KG1 (cell line): ENCODE data around the gene NUP85.
"Not testable (repeated sequence)": the region's sequence is repeated elsewhere in the genome, so short reads cannot be mapped to it uniquely, and the experiment has no call there.

Experiments
- DNase-seq: peaks from one replicate; lab custom pipeline; 2025; lab: John Stamatoyannopoulos, UW

The NUP85 gene

DNA sequence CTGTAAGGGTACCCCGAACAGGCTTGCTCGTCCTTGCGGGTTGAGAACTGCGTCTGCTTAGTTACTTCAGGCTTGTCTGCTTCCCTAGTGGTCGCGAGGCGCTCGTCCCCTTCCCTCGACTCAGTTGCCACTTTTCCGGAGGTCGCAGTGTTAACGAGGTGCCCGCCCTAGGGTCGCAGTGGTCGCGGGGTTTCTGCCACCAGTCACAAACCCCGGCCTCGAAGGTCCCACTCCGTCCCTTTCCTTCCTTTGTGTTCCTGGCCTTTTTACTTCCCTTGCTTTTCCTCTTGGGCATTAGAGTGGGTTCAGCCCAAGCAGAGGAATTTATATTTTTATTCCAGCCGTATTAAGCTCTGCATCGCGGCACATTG is 299 bp downstream of the NUP85 start:
- no peak for DNase-seq

DNA sequence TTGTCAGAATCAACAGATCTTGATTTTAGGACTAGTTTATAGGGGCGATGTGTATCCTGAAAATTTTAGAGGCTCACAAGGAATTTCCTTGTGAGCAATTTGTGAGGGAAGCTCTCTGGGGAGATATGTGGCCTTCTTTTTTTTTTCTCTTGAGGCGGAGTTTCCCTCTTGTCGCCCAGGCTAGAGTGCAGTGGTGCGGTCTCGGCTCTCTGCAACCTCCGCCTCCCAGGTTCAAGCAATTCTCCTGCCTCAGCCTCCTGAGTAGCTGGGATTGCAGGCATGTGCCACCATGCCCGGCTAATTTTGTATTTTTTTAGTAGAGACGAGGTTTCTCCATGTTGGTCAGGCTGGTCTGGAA is 1.6 kb downstream of the NUP85 start:
- DNase-seq, result not testable (repeated sequence)

DNA sequence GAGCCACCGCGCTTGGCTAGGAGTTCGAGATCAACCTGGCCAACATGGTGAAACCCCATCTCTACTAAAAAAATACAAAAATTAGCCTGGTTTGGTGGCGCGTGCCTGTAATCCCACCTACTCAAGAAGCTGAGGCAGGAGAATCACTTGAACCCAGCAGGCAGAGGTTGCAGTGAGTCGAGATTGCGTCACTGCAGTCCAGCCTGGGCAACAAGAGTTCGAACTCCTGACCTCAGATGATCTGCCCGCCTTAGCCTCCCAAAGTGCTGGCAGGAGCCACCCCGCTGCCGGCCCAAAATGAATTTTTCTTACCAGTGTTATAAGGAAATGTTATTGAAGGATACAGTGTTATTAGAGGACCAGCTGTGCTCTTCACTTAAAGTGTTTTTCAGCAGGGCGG is 2.3 kb downstream of the NUP85 start:
- no peak for DNase-seq

DNA sequence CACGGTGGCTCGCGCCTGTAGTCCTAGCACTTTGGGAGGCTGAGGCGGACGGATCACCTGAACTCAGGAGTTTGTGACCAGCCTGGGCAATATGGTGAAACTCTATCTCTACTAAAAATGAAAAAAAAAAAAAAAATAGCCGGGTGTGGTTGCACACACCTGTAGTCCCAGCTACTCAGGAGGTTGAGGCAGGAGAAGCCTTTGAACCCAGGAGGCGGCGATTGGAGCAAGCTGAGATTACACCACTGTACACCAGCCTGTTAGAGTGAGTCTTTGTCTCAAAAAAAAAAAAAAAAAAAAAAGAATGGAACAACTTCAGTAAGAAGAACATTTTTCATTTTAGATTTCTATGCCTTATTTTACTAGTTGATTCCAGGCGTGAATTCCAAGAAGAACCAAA is 2.7 kb downstream of the NUP85 start:
- DNase-seq, result no peak

DNA sequence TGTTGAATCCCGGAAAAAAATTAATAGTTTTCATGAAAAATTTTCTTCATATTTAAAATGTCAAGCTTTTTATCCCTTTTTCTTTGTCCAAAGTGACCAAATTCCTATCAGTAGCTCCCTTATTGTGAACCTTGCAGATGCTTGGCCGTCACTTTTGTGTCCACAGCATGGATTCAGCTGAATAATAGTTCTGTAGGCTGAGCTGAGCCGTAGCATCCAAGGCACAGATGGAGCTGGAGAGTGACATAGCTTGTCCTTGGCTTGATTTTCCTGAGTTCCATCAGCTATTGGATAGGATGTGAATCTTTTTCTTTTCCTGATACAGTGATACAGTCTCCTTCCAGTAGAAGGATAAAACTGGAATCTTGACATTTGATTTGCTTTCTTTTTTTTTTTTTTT is 3.6 kb downstream of the NUP85 start:
- DNase-seq, result no peak

DNA sequence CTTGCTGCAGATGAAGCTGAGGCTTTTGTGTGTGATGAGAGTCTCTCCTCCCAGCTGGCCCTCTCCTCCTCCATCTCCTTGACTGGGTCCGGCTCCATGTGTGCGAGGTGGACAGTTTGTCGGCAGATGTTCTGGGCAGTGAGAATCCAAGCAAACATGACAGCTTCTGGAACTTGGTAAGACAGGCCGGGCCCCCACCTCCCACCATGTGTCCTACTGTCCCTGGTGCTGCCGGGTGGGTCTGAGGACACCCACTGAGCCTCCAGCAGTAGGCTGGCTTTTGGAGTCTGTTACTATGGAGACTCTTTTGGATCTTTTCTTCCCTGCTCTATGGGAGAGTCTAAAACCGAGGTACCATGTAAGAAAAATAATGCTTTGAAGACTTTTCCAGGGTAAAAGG is 12.7 kb downstream of the NUP85 start:
- DNase-seq, result no peak

DNA sequence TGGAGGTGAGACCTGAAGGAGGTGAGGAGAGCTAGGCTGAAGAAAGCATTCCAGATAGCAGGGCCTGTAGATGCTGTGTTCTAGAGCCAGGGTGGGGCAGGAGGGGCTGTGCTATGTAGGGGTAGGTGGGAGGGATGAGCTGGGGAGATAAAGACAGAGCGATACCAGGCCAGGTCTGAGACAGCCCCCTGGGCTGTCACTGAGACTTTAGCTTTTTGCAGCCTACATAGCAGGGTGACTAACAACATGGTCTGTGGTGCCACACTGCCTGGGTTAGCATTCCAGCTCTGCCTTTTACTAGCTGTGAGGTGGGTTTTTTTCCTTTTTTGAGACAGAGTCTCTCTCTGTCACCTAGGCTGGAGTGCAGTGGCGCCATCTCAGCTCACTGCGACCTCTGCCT is 14.3 kb downstream of the NUP85 start:
- no peak for DNase-seq

DNA sequence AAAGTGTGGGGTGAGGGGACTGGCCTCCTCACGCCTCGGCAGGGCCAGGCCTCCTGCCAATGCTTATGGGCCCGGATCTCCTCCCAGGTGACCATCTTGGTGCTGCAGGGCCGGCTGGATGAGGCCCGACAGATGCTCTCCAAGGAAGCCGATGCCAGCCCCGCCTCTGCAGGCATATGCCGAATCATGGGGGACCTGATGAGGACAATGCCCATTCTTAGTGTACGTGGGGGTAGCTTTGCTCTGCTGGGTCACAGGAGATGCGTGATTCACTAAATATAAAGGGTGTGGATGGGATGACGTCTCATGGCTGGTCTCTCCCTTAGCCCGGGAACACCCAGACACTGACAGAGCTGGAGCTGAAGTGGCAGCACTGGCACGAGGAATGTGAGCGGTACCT is 19.5 kb downstream of the NUP85 start:
- no peak for DNase-seq

DNA sequence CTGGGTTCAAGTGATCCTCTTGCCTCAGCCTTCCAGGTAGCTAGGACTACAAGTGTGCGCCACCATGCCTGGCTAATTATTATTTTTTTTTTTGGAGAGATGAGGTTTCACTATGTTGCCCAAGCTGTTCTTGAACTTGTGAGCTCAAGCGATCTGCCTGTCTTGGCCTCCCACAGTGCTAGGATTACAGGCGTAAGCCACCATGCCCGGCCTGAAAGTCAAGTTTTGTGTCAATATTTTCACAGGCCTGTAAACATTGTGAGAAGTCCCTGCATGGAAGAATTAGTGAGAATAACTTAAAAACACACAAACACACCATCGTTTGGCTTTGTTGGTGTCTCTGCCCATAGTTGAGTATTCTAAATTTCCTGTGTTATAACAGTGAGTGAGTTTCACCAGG is 22.2 kb downstream of the NUP85 start:
- no peak for DNase-seq

DNA sequence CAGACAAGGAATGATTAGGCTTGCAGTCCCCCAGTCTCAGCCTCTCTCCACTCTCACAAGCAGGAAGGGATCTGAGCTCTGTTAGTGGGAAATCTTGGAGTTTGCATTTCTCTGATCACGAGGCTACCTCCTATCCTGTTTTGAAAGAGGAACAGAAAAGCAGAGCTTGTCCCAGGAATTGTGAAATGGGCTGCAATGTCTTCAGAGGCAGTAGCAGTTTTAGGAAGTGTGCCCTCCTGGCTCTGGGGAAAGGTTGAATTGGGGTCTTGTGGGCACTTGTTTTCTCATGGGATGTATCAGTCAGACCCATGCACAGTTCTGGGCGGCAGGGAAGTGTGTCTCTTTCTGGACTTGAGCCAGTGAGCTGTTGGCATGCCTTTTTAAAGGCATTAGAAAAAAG is 22.8 kb downstream of the NUP85 start:
- no peak for DNase-seq

DNA sequence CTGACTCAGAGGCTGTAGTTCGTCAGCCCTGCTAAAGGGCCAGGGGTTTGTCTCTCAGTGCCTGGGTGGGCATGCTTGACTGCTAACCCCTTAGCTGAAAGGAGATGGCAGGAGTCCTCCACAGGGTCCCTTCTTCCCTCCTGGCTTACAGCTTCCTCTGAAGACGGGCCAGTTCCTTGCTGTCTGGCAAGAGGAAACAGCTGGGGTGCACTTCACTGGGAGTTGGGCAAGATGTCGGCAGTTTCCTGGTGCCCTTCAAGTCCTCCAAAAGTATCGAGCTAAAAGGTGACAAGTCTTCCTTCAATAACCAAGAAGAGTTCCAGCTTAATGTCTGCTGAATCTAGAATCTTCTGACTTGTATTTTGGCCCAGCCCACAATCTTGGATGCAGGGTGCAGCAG is 23.4 kb downstream of the NUP85 start:
- no peak for DNase-seq

DNA sequence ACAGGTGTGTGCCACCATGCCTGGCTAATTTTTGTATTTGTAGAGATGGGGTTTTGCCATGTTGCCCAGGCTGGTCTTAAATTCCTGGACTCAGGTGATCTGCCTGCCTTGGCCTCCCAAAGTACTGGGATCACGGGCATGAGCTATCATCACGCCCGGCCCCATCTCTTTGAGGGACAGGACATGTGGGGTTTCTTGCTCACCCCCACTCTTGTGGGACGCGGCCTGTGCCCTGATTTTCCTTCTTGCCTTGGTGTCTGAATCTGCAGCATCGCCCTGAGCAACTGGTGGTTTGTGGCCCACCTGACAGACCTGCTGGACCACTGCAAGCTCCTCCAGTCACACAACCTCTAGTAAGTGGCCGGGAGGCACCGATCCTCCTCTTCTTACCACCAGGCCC is 25.6 kb downstream of the NUP85 start:
- DNase-seq, result no peak

DNA sequence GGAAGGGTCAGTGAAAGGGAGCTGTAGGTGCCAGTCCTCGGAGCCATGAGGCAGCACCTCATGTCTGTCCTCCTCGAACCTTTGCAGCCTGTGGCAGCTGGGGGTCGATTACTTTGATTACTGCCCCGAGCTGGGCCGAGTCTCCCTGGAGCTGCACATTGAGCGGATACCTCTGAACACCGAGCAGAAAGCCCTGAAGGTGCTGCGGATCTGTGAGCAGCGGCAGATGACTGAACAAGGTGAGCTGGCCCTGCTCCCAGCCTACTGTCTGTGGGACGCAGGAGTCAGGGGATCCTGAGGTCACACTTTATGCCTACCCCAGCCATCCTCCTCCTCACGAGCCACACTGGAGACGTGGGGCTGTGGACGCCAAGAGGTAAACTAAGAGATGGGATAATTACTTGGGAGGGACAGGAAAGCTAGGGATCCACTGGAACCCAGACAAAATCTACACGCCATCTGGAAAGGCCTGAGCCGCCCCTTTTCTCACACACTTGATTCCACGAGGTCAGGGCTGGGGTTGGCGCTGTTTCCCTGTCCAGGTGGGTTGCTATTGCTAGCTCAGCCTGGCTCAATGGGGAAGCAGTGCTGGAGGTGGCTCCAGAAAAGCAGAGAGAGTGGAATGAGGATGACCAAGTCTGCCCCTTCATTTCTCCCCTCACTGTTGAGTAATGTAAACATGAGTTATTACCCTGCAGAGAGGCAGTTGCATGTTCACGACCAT is 26.4 kb downstream of the NUP85 start:
- DNase-seq, result no peak

DNA sequence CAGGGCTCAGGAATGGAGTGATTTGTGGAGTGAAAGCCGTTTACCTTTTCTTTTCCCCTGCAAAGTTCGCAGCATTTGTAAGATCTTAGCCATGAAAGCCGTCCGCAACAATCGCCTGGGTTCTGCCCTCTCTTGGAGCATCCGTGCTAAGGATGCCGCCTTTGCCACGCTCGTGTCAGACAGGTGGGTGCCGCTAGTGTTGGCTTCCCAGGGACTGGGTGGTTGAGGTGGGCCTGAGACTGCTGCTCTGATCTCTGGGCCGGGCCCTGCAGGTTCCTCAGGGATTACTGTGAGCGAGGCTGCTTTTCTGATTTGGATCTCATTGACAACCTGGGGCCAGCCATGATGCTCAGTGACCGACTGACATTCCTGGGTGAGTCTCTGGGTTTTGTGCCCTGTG is 27.3 kb downstream of the NUP85 start:
- no peak for DNase-seq

DNA sequence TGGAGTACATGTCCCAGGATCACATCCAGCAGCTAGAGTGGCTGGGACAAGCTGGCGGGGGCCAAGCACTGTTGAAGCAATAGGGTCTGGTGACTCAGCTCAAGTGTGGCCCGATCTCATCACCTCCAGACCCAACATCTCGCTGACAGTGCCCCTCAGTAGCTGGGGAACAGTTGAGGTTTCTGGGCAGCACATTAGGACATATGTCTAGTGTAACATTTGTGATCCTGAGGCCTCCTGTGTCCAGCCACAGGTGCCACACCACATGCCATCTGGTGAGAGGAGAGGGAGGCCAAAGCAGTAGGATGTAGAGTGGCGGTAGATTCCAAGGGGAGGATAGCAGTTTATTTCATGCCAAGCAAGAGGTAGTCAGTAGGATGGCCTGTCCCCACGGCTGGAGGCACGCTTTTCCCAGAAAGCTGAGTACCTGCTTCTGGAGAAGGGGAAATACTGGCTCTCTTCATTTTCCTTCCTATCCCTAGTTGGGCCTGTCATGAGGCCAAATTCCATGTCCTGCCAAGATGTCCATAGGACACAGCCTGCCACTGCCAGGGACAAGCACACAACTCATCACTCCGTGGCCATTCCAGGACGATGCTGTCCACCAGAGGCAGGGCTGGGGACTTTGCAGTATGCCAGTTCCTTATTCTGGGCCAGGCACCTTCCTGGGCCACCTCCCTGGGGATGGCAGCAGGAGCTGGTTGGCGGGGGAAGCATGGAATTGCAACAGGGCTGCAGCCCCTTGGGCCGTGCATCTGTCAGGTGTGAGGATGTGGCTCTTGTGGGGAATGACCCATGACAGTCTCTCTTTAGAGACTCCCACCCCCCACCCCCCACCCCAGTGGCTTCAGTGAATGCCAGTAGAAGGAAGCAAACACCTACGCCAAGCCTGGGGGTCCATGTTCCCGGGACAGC is 31.9 kb downstream of the NUP85 start:
- no peak for DNase-seq

DNA sequence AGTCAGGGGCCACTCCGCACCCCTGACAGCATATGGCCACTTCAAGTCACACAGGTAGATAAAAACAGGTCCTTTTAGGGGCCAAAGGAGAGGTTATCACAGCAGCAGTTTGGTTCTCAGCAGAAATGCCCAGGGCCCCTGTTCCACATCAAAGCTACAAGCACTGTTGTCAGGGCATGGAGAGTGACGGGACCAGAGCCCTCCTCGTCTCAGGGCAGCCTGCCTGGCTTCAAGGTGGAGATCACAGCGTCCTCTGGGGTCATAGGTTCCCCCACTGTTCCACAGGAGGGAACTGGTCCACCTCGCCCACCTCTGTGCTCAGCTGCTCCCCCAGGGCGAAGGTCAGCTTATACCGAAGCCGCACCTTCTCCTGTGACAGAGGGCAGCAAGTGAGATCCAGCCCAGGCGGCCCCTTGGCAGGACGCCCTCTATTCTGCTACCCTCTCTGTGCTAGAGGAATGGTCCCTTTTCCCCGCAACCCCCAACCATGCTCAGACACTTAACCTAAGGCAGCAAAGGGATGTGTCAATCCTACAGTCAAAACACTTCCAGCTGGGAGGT is 32.6 kb downstream of the NUP85 start:
- DNase-seq, result no peak

DNA sequence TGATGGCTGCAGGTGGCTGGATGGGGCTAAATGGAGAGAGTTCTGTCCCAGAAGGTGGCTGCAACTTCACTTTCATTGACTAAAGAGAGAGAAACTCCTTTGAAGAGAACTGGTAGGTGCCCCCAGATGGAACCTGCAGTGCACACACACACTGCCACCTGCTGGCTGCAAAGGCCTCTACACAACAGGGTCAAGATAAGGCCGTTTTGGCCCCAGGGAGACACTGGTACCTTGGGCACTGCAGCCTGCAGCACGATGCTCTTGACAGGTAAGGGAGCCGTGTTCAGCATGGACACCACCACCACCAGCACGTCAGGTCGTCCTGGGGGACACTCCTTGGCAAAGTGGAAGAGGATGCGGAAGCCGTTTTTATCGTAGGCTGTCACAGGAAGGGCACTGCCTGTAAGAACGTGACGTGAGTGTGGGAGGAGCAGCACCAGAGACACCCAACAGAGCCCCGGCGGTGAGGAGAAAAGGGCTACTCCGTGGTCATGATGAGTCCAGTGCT is 33.3 kb downstream of the NUP85 start:
- no peak for DNase-seq

DNA sequence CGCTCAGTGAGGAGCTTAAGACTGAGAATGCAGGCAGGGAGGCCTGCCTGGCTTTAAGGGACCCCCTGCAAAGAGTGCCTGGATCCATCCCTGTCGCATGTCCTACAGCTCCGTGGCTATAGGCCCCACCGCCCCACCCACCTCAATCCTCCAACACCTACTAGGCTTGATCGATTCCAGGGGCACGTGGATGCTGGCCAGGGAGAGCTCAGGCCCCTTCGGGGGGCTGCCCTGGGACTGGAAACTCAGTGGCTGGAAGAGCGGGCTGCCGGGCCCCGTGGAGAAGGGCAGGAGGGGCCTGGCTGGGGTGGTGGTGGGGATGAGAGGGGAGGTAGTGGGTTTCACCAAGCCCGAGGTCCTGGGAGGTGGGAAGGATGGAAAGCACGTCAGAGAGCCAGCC is 33.7 kb downstream of the NUP85 start:
- no peak for DNase-seq

DNA sequence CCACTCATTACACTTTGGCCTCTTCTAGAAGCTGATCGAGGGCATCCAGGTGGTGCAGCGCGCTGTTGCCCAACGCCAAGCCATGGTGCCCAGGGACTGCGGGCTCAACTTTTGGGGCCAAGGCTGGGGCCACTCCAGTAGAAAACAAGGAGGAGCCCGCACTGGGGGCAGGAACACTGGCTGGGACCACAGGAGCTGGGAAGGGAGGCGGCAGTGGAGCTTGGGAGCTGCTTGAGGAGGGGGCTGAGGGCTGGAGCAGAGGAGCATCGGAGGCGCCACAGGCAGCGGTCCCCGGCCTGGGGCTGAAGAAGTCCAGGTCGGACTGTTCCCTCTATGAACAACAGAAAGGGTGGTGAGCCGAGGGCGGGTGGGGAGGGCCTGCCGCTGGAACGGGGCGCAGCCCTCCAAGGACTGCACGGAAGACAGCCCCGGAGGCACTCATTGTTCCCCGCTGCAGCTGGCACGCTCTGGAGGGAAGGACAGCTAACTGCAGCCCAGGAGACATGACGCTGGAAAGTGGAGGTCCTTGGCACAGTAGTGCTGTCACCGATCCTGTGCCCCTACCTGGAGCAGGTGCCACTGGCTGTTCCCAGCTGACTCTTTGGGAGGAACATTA is 34.4 kb downstream of the NUP85 start:
- no peak for DNase-seq

DNA sequence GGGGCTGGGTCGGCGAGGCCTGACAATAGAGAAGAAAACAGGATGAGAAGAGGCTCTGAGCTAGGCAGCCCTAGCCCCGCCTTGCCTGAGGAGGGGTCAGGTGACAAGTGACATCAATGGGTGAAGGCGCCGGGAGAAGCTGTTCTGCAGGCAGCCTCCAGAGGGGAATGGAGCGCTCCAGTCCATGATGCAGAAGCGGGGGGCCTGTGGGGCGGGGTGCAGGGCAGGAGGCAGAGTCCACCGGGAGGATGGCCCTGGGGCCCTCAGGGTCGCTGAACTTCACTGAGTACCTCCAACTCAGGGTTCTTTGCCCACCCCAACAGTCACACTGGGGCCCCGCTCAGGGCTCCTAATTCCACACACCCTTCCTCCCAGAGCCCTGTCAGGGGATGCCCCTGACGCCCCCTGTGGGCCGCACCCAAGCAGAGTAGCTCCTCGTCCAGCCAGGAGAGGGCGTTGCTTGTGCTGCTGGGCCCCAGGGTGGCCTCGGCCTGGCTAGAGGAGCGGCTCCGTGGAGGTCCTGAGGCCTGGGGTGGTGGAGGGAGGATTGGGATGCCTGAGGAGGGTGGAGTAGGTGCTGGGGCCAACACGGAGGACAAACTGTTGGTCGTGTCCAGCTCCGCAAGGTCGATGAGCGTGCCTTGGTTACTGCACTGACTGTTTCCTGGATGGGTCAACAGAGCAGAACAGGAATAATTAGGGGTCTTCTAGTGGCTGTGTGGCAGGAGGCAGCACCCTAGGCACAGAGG is 35.1 kb downstream of the NUP85 start:
- DNase-seq, result peak; percentile 12

DNA sequence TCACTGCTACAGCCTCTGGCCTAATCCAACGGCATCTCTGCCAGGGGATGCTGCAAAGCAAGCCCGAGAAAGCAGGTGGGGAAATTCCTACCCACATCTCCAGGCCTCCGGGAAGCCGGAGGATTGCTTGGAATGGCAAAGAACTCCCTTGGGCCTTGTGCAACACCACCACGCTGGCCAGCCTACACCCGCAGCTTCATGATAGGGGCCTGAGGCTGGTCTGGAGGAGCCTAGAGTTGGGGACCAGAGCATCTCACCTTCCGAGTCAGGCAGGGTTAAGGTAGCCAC is 35.6 kb downstream of the NUP85 start:
- DNase-seq, result no peak

DNA sequence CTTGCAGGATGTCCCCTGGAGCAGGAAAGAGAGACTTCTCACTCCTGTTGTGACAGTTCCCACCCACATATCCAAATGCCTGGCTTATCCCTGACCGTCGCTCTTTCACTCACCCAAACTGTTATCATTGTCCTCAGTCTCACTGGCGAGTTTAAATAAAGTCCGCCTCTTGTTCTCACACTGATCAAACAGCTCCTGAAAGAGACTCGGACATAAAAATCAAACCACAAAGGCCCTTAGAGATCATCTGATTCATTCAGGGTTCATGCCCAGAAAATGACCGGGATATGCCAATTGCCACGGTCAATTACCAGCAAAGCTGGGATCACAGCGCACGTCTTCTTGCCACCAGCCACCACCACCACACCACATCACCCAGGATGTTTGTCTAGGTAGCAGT is 36.0 kb downstream of the NUP85 start:
- no peak for DNase-seq
